GM12892 (cell line): ENCODE data around the gene SCT.

Experiments
- POLR2A ChIP-seq: IDR thresholded peaks from 2 replicates; pipeline ENCODE4 v1.6.1; 2011; ENCODE audit warnings: low read depth, low read length, control low read depth
- POLR2AphosphoS5 ChIP-seq: IDR thresholded peaks from 2 replicates; pipeline ENCODE4 v1.6.1; 2011; ENCODE audit warnings: low read depth, low read length, control low read depth
- TAF1 ChIP-seq: IDR thresholded peaks from 2 replicates; pipeline ENCODE4 v1.6.1; 2011; ENCODE audit warnings: low read depth, mild to moderate bottlenecking, control low read depth, low read length, borderline replicate concordance

- TF ChIP-seq POLR2A (no peak), POLR2AphosphoS5 (no peak), TAF1 (no peak)
These were observed 33.9 kb upstream of the SCT start for GRCh38 chr11:660681-661444.
